Measurements from ENCODE around the gene NIF3L1. TPM values are rescaled to one million over a fixed set of nuclear protein-coding genes. Genes with fewer than 3 reads are reported as not detected.
A peak's percentile ranks its signal among the peaks of the same experiment; 100 is the strongest.
"Not testable (repeated sequence)": the region's sequence is repeated elsewhere in the genome, so short reads cannot be mapped to it uniquely, and the experiment has no call there.

The NIF3L1 gene
- polyA plus RNA-seq, 1 donor, result 23.3 TPM

DNA sequence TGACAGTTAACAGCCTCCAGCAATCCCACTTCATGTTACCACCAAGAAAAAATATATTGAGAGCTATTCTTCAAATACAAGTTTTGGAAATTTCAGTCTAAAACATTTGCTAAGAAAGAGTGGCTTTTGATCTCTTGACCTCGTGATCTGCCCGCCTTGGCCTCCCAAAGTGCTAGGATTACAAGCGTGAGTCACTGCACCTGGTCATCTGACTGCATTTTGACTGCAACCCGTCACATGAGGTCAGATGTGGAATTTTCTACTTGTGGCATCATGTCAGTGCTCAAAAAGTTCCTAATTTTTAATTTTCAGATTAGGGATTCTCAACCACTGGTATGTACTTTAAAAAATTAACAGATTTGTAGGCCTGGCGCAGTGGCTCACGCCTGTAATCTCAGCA lies 15.6 kb upstream of the NIF3L1 start:
- H3K36me3 ChIP-seq (ENCODE audit: control insufficient read depth, insufficient read depth, low read length), result peaks cover 40% of the 10 kb centered on the region
- no CpG with 5 or more reads among the region's 6 CpGs for WGBS (ENCODE audit: insufficient coverage, low lambda C conversion rate)
- H3K4me3 ChIP-seq (ENCODE audit: low read length), result no peak overlapping the region
- no peaks in the 10 kb centered on the region for H3K4me1 ChIP-seq (ENCODE audit: control insufficient read depth, insufficient read depth, low read length)
- DNase-seq, result no peak
- no peaks in the 10 kb centered on the region for H3K27me3 ChIP-seq (ENCODE audit: control insufficient read depth, insufficient read depth, low read length)
- no peaks in the 10 kb centered on the region for H3K9me3 ChIP-seq (ENCODE audit: control insufficient read depth, low read depth, low read length)
- H3K27ac ChIP-seq (ENCODE audit: low read length), result no peak overlapping the region

DNA sequence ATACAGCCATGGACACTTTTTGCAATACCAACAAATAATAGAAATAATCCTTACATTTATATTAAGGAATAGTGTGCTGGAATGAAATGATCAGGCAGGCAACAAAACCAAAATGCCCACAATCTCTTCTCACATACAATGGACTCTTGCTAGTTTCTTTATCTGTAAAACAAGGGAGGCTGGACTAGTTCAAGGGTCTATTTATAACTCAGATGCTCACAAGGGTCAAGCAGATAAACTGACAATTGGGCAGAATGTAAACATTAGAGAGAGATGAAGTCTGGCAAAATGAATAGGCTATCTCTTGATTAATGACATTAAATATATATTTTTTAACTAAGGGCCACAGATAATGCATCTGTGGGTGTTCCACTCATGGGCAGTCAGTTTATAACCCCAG lies 11.7 kb upstream of the NIF3L1 start:
- H3K27ac ChIP-seq (ENCODE audit: low read length), result no peak overlapping the region
- no peaks in the 10 kb centered on the region for H3K27me3 ChIP-seq (ENCODE audit: control insufficient read depth, insufficient read depth, low read length)
- no peak for DNase-seq
- H3K4me3 ChIP-seq (ENCODE audit: low read length), result no peak overlapping the region
- no peaks in the 10 kb centered on the region for H3K4me1 ChIP-seq (ENCODE audit: control insufficient read depth, insufficient read depth, low read length)
- H3K9me3 ChIP-seq (ENCODE audit: control insufficient read depth, low read depth, low read length), result no peaks in the 10 kb centered on the region
- H3K36me3 ChIP-seq (ENCODE audit: control insufficient read depth, insufficient read depth, low read length), result peaks cover 59% of the 10 kb centered on the region

DNA sequence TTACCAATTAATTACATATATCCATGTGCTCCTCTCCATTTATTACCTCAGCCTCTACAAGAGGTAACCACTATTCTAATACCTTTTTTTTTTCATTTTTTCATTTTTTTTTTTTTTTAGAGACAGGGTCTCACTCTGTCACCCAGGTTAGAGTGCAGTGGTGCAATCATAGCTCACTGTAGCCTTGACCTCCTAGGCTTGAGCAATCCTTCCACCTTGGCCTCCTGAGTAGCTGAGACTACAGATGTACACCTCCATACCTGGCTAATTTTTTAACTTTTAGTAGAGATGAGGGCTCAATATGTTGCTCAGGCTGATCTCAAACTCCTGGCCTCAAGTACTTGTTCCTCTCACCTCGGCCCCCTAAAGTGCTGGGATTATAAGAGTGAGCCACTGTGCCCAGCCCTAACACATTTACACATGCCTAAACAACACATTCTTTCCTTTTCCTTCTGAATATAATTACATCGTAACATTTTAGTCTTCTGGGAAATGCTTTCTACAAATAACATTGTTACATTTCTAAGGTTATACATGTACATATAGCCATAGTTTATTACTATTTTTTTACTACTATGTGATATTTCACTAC lies 10.8 kb upstream of the NIF3L1 start:
- Histone ChIP-seq H3K9me3 (ENCODE audit: control insufficient read depth, low read depth, low read length) (no peaks in the 10 kb centered on the region), H3K27ac (ENCODE audit: low read length) (no peak overlapping the region), H3K4me3 (ENCODE audit: low read length) (no peak overlapping the region), H3K27me3 (ENCODE audit: control insufficient read depth, insufficient read depth, low read length) (no peaks in the 10 kb centered on the region), H3K36me3 (ENCODE audit: control insufficient read depth, insufficient read depth, low read length) (peaks cover 62% of the 10 kb centered on the region), H3K4me1 (ENCODE audit: control insufficient read depth, insufficient read depth, low read length) (no peaks in the 10 kb centered on the region)
- DNase-seq, result no peak
- WGBS (ENCODE audit: insufficient coverage, low lambda C conversion rate), result 86% methylated on average over 1 of the region's 2 CpGs

DNA sequence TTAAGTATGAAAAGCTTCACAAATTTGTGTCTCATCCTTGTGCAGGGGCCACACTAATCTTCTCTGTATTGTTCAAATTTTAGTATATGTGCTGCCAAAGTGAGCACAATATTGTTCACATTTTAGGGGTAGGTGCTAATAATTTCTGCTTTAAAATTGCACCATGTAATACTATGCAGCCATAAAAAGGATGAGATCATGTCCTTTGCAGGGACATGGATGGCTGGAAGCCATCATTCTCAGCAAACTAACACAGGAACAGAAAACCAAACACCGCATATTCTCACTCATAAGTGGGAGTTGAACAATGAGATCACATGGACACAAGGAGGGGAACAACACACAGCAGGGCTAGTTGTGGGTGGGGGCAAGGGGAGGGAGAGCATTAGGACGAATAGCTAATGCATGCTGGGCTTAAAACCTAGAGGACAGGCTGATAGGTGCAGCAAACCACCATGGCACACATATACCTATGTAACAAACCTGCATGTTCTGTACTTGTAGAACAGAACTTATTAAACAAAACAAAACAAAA lies 7.4 kb upstream of the NIF3L1 start:
- not testable (repeated sequence) for H3K27me3 ChIP-seq (ENCODE audit: control insufficient read depth, insufficient read depth, low read length); H3K4me1 ChIP-seq (ENCODE audit: control insufficient read depth, insufficient read depth, low read length); H3K9me3 ChIP-seq (ENCODE audit: control insufficient read depth, low read depth, low read length); DNase-seq; H3K27ac ChIP-seq (ENCODE audit: low read length); H3K4me3 ChIP-seq (ENCODE audit: low read length)
- WGBS (ENCODE audit: insufficient coverage, low lambda C conversion rate), result 100% methylated on average over 1 of the region's 2 CpGs
- peaks cover 61% of the 10 kb centered on the region for H3K36me3 ChIP-seq (ENCODE audit: control insufficient read depth, insufficient read depth, low read length)

DNA sequence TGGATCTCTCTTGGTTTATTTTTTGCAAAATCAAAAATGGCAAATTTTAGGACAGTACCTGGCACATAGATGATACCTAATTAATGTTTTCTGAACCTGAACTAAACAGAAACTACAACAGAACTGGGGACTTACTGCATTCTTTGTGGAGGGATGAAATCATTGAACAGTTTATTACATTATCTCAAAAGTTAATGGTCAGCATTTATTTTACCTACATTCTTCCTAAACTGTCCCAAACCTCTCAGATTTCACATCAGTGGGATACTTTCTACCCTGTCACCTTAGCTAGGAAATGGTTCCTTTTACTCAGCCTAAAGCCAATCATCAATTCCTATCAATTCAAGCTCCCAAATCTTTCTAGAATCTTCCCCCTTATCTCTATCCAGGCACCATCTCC lies 10.3 kb downstream of the NIF3L1 start:
- peaks cover 66% of the 10 kb centered on the region for H3K36me3 ChIP-seq (ENCODE audit: control insufficient read depth, insufficient read depth, low read length)
- no peak overlapping the region for H3K27ac ChIP-seq (ENCODE audit: low read length)
- no peak overlapping the region for H3K4me3 ChIP-seq (ENCODE audit: low read length)
- no peak for DNase-seq
- H3K9me3 ChIP-seq (ENCODE audit: control insufficient read depth, low read depth, low read length), result no peaks in the 10 kb centered on the region
- H3K27me3 ChIP-seq (ENCODE audit: control insufficient read depth, insufficient read depth, low read length), result no peaks in the 10 kb centered on the region
- no peaks in the 10 kb centered on the region for H3K4me1 ChIP-seq (ENCODE audit: control insufficient read depth, insufficient read depth, low read length)

DNA sequence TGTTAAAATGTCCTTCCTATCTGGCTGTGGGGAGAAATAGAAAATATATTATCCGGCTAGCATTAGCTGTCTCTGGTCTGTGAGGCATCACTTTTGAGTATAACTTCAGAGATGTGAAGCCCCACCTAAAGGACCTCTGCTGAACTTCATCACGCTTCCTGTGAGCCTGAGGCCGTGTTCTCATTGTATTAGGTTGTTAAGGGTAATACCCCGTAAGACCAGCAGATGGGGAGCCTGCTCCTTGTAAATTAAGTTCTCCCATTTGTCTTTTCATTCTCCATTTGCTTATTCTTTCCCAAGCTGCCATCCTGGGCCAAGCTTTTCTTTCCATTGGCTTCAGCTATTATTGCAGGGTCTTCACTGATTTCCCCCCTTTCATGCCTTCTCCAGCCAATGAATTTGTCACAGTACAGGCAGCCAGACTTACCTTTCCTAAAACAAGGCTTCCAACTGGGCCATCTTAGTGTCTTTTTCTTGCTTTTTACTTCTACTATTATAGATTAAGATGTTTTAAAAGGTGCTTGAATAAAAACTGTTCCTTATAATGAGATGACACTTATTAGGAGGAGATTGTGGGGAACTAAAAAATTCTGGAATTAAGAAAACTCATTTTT lies 12.4 kb downstream of the NIF3L1 start:
- 0% methylated on average over 1 of the region's 4 CpGs for WGBS (ENCODE audit: insufficient coverage, low lambda C conversion rate)
- no peaks in the 10 kb centered on the region for H3K9me3 ChIP-seq (ENCODE audit: control insufficient read depth, low read depth, low read length)

DNA sequence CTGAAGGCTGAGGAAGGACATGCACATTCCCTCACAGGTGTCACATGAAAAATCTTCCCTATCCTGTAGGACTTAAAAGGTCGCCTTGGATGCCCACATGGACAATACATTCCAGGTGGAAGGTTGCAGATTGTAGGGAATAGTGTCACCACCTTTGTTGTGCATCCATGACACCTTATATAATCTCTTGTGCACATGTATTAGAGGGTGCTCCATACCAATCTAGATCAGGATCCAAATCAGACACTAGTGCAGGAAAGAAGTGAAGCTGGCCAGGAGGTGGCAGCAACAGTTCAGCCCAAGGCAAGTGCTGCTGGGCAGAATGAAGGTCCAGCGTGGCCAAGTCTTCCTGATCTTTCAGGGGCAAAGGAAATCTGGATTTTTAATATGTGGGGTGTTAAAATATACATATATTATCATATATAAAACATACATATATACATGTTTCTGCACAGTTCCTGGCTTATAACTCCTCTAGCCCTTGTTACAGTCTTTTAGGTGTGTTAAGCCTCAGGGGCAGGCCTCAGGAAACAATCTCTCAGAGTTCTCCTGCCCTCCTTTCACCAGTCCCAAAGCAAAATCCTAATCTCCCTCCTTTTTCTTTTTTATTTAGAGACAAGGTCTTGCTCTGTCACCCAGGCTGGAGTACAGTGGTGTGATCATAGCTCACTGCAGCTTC lies 16.6 kb downstream of the NIF3L1 start:
- Histone ChIP-seq H3K4me3 (ENCODE audit: low read length) (no peak overlapping the region), H3K9me3 (ENCODE audit: control insufficient read depth, low read depth, low read length) (no peaks in the 10 kb centered on the region), H3K4me1 (ENCODE audit: control insufficient read depth, insufficient read depth, low read length) (no peaks in the 10 kb centered on the region), H3K36me3 (ENCODE audit: control insufficient read depth, insufficient read depth, low read length) (peaks cover 30% of the 10 kb centered on the region), H3K27me3 (ENCODE audit: control insufficient read depth, insufficient read depth, low read length) (no peaks in the 10 kb centered on the region), H3K27ac (ENCODE audit: low read length) (no peak overlapping the region)
- peak; percentile 44 to 55 for DNase-seq
- no CpG with 5 or more reads among the region's 2 CpGs for WGBS (ENCODE audit: insufficient coverage, low lambda C conversion rate)

More for the DNA sequence above, 12.4 kb downstream of the NIF3L1 start:
- Histone ChIP-seq H3K27me3 (ENCODE audit: control insufficient read depth, insufficient read depth, low read length) (no peaks in the 10 kb centered on the region), H3K4me3 (ENCODE audit: low read length) (no peak overlapping the region), H3K27ac (ENCODE audit: low read length) (no peak overlapping the region), H3K4me1 (ENCODE audit: control insufficient read depth, insufficient read depth, low read length) (no peaks in the 10 kb centered on the region), H3K36me3 (ENCODE audit: control insufficient read depth, insufficient read depth, low read length) (peaks cover 54% of the 10 kb centered on the region)
- DNase-seq, result peak; percentile 72 to 79

DNA sequence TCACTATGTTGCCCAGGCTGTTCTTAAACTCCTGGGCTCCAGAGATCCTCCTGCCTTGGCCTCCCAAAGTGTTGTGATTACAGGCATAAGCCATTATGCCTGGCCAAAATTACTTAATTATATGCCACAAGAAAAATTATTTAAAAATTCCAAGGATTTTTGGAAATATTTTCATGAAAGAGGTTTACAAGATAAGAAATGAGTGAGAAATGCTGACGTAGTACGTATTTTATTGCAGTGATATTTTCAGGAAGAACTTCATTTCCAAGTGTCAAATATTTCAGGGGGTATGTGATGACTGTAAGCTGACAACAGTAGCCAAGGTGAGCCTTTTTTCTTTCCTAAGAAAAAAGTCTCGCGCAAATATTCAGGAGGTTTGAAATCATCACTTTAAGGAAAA lies 20.8 kb downstream of the NIF3L1 start:
- H3K4me1 ChIP-seq (ENCODE audit: control insufficient read depth, insufficient read depth, low read length), result no peaks in the 10 kb centered on the region
- no peaks in the 10 kb centered on the region for H3K27me3 ChIP-seq (ENCODE audit: control insufficient read depth, insufficient read depth, low read length)
- DNase-seq, result no peak
- H3K4me3 ChIP-seq (ENCODE audit: low read length), result no peak overlapping the region
- no peaks in the 10 kb centered on the region for H3K9me3 ChIP-seq (ENCODE audit: control insufficient read depth, low read depth, low read length)
- no peak overlapping the region for H3K27ac ChIP-seq (ENCODE audit: low read length)
- peaks cover 43% of the 10 kb centered on the region for H3K36me3 ChIP-seq (ENCODE audit: control insufficient read depth, insufficient read depth, low read length)
- WGBS (ENCODE audit: insufficient coverage, low lambda C conversion rate), result 94% methylated on average over 4 of the region's 4 CpGs

DNA sequence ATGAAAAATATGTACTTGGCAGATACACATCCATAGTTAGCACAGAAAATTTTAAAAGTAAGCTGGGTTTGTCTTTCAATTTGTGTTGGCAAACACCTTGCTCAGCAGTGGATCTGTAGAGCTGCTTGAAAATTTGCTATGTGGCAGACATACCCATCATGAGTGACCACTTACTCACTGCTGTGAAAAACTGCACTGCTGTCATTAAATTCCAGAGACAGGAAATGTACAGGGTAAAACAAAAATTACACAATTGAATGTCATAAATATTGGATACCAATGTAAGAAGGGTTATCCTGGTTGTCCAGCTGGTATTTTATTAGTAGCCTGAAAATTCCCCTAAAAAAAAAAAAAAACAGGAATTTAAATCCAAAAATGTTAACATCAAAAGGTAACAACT lies 24.5 kb downstream of the NIF3L1 start:
- H3K4me3 ChIP-seq (ENCODE audit: low read length), result no peak overlapping the region
- no peaks in the 10 kb centered on the region for H3K4me1 ChIP-seq (ENCODE audit: control insufficient read depth, insufficient read depth, low read length)
- no peaks in the 10 kb centered on the region for H3K9me3 ChIP-seq (ENCODE audit: control insufficient read depth, low read depth, low read length)
- H3K27me3 ChIP-seq (ENCODE audit: control insufficient read depth, insufficient read depth, low read length), result no peaks in the 10 kb centered on the region
- DNase-seq, result no peak
- peaks cover 64% of the 10 kb centered on the region for H3K36me3 ChIP-seq (ENCODE audit: control insufficient read depth, insufficient read depth, low read length)
- no peak overlapping the region for H3K27ac ChIP-seq (ENCODE audit: low read length)

DNA sequence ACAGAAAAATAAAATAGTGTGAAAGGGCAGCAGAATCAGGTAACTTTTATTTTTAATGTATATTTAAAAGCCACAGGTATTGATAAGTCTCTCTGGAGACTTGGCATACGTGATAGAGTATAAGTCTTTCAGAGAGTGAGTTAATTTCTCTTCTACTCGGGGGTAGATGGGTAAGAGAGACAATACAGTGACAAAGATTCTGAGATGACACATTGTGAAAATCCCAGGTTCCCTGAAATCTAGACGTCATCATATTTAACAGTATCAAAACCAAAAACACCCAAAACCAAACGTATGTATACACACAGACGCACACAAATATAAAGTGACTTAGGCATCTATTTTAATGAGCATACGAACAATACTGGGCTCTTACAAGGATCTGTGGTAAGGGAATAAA lies 33.3 kb downstream of the NIF3L1 start:
- Histone ChIP-seq H3K4me3 (ENCODE audit: low read length) (no peak overlapping the region), H3K27me3 (ENCODE audit: control insufficient read depth, insufficient read depth, low read length) (no peaks in the 10 kb centered on the region), H3K27ac (ENCODE audit: low read length) (no peak overlapping the region), H3K4me1 (ENCODE audit: control insufficient read depth, insufficient read depth, low read length) (no peaks in the 10 kb centered on the region), H3K36me3 (ENCODE audit: control insufficient read depth, insufficient read depth, low read length) (peaks cover 66% of the 10 kb centered on the region), H3K9me3 (ENCODE audit: control insufficient read depth, low read depth, low read length) (no peaks in the 10 kb centered on the region)
- no peak for DNase-seq
- WGBS (ENCODE audit: insufficient coverage, low lambda C conversion rate), result 96% methylated on average over 5 of the region's 6 CpGs
